Measurements from ENCODE around the gene SMIM45.

Gene SMIM45

GRCh38 chr22:41922328-41922727 lies 29.6 kb upstream of the SMIM45 start:
- no peak overlapping the region for H3K4me2 ChIP-seq (ENCODE audit: insufficient read depth, low read length)
- H3K4me1 ChIP-seq (ENCODE audit: insufficient read depth, low read length), result no peaks in the 10 kb centered on the region
- no peaks in the 10 kb centered on the region for H3K79me2 ChIP-seq (ENCODE audit: insufficient read depth, low read length)
- peaks cover 6% of the 10 kb centered on the region; the same call in 1 of the 2 replicates for H3K36me3 ChIP-seq (ENCODE audit: insufficient read depth, low read length)
- no peaks in the 10 kb centered on the region for H3K9me3 ChIP-seq (ENCODE audit: insufficient read depth, low read length, severe bottlenecking)
- peaks cover 6% of the 10 kb centered on the region; the same call in 1 of the 2 replicates for H4K20me1 ChIP-seq (ENCODE audit: insufficient read depth, low read length)
- no peaks in the 10 kb centered on the region for H3K27me3 ChIP-seq (ENCODE audit: insufficient read depth, low read length, poor library complexity)
- H3K9ac ChIP-seq (ENCODE audit: low read depth, low read length), result no peak overlapping the region
- no peak for DNase-seq
- no peak overlapping the region for H3K27ac ChIP-seq (ENCODE audit: low read length)
- no peak for ATAC-seq (ENCODE audit: insufficient read depth, low read depth)
- no peak for TF ChIP-seq CTCF (IDR thresholded peaks at IDR 0.05; ENCODE audit: borderline replicate concordance, extremely low read depth, low read length, poor library complexity, severe bottlenecking)
- TF ChIP-seq EZH2 (IDR thresholded peaks at IDR 0.05; ENCODE audit: borderline replicate concordance, low read depth, low read length, severe bottlenecking), result no peak
- no peak overlapping the region for H2AFZ ChIP-seq (ENCODE audit: low read depth, low read length)
- no peak overlapping the region for H3K4me3 ChIP-seq (ENCODE audit: low read depth in 1 of 2, low read length in 2 of 2)

- no peak for TF ChIP-seq CTCF (IDR thresholded peaks at IDR 0.05; ENCODE audit: borderline replicate concordance, extremely low read depth, low read length, poor library complexity, severe bottlenecking)
- TF ChIP-seq EZH2 (IDR thresholded peaks at IDR 0.05; ENCODE audit: borderline replicate concordance, low read depth, low read length, severe bottlenecking), result no peak
- Histone ChIP-seq H3K9ac (ENCODE audit: low read depth, low read length) (no peak overlapping the region), H3K4me1 (ENCODE audit: insufficient read depth, low read length) (no peaks in the 10 kb centered on the region), H3K27ac (ENCODE audit: low read length) (no peak overlapping the region), H2AFZ (ENCODE audit: low read depth, low read length) (no peak overlapping the region), H3K36me3 (ENCODE audit: insufficient read depth, low read length) (peaks cover 10% of the 10 kb centered on the region; the same call in 1 of the 2 replicates), H4K20me1 (ENCODE audit: insufficient read depth, low read length) (peaks cover 6% of the 10 kb centered on the region), H3K9me3 (ENCODE audit: insufficient read depth, low read length, severe bottlenecking) (no peaks in the 10 kb centered on the region), H3K79me2 (ENCODE audit: insufficient read depth, low read length) (no peaks in the 10 kb centered on the region), H3K4me2 (ENCODE audit: insufficient read depth, low read length) (no peak overlapping the region), H3K4me3 (ENCODE audit: low read depth in 1 of 2, low read length in 2 of 2) (no peak overlapping the region), H3K27me3 (ENCODE audit: insufficient read depth, low read length, poor library complexity) (no peaks in the 10 kb centered on the region)
- no peak for ATAC-seq (ENCODE audit: insufficient read depth, low read depth)
- no peak for DNase-seq
Measured at GRCh38 chr22:41922940-41923594, 28.9 kb upstream of the SMIM45 start.

GRCh38 chr22:41923595-41924276 lies 28.2 kb upstream of the SMIM45 start:
- Histone ChIP-seq H2AFZ (ENCODE audit: low read depth, low read length) (no peak overlapping the region), H3K4me2 (ENCODE audit: insufficient read depth, low read length) (no peak overlapping the region), H3K27ac (ENCODE audit: low read length) (no peak overlapping the region), H3K36me3 (ENCODE audit: insufficient read depth, low read length) (peaks cover 10% of the 10 kb centered on the region; the same call in 1 of the 2 replicates), H3K4me1 (ENCODE audit: insufficient read depth, low read length) (no peaks in the 10 kb centered on the region), H3K4me3 (ENCODE audit: low read depth in 1 of 2, low read length in 2 of 2) (no peak overlapping the region), H3K79me2 (ENCODE audit: insufficient read depth, low read length) (no peaks in the 10 kb centered on the region), H3K9me3 (ENCODE audit: insufficient read depth, low read length, severe bottlenecking) (no peaks in the 10 kb centered on the region), H3K9ac (ENCODE audit: low read depth, low read length) (no peak overlapping the region), H4K20me1 (ENCODE audit: insufficient read depth, low read length) (peaks cover 10% of the 10 kb centered on the region), H3K27me3 (ENCODE audit: insufficient read depth, low read length, poor library complexity) (no peaks in the 10 kb centered on the region)
- ATAC-seq (ENCODE audit: insufficient read depth, low read depth) (no peak), DNase-seq (no peak)
- TF ChIP-seq EZH2 (IDR thresholded peaks at IDR 0.05; ENCODE audit: borderline replicate concordance, low read depth, low read length, severe bottlenecking), result no peak
- TF ChIP-seq CTCF (IDR thresholded peaks at IDR 0.05; ENCODE audit: borderline replicate concordance, extremely low read depth, low read length, poor library complexity, severe bottlenecking), result no peak

All from DND-41 (cell line).